DND-41 (cell line): Measurements from ENCODE around the gene HDAC4.

Experiments used
- ATAC-seq: fragments of 200-7000 bp; cut with Tn5 transposase; 3 replicates; pipeline ENCODE4 v1.9.1; 2021; ENCODE audit warnings: low read depth; ENCODE audit not compliant: insufficient read depth
- DNase-seq: peaks from one replicate; pipeline ENCODE4 v3.0.0-alpha.2; 2020
- H2AFZ ChIP-seq: 2 replicates; pipeline ENCODE4 v1.6.0; 2012; ENCODE audit warnings: low read depth, low read length
- H3K27ac ChIP-seq: 2 replicates; pipeline ENCODE4 v1.5.1; 2012; ENCODE audit warnings: low read length, inconsistent platforms
- H3K27me3 ChIP-seq: fragments of 200-600 bp; sonication (generic); 2 replicates; pipeline ENCODE4 v1.6.0; 2012; ENCODE audit warnings: low read length, mild to moderate bottlenecking, inconsistent platforms; ENCODE audit not compliant: insufficient read depth, poor library complexity
- H3K36me3 ChIP-seq: 2 replicates; pipeline ENCODE4 v1.5.1; 2012; ENCODE audit warnings: low read length, inconsistent platforms; ENCODE audit not compliant: insufficient read depth
- H3K4me1 ChIP-seq: 2 replicates; pipeline ENCODE4 v1.5.1; 2012; ENCODE audit warnings: mild to moderate bottlenecking, low read length; ENCODE audit not compliant: insufficient read depth
- H3K4me2 ChIP-seq: 2 replicates; pipeline ENCODE4 v1.6.0; 2012; ENCODE audit warnings: mild to moderate bottlenecking, moderate library complexity, low read length, inconsistent platforms; ENCODE audit not compliant: insufficient read depth
- H3K4me3 ChIP-seq, 2 experiments: fragments of 200-600 bp in 1 of 2; shearing (Covaris generic) in 1 of 2; 2 replicates each; pipeline ENCODE4 v1.5.1; 2012 to 2016; ENCODE audit warnings: inconsistent platforms in 2 of 2, low read length in 2 of 2, mild to moderate bottlenecking in 2 of 2, low read depth in 1 of 2, moderate library complexity in 1 of 2
- H3K79me2 ChIP-seq: 2 replicates; pipeline ENCODE4 v1.6.0; 2012; ENCODE audit warnings: low read length, inconsistent platforms; ENCODE audit not compliant: insufficient read depth
- H3K9ac ChIP-seq: 2 replicates; pipeline ENCODE4 v1.6.0; 2012; ENCODE audit warnings: low read depth, mild to moderate bottlenecking, inconsistent platforms, low read length, moderate library complexity
- H3K9me3 ChIP-seq: 2 replicates; pipeline ENCODE4 v1.5.1; 2012; ENCODE audit warnings: low read length, moderate library complexity, mild to moderate bottlenecking, inconsistent platforms; ENCODE audit not compliant: insufficient read depth, severe bottlenecking
- H4K20me1 ChIP-seq: 2 replicates; pipeline ENCODE4 v1.6.0; 2012; ENCODE audit warnings: low read length; ENCODE audit not compliant: insufficient read depth
- EZH2 ChIP-seq: IDR thresholded peaks from 3 replicates; pipeline ENCODE4 v1.6.1; 2012; ENCODE audit warnings: borderline replicate concordance, low read depth, mild to moderate bottlenecking, moderate library complexity, low read length, inconsistent platforms; ENCODE audit not compliant: severe bottlenecking
- TF ChIP-seq, protein P1 (sequence below): IDR thresholded peaks from 2 replicates; pipeline ENCODE4 v1.5.1; 2012; ENCODE audit warnings: borderline replicate concordance, low read length, moderate library complexity, mild to moderate bottlenecking; ENCODE audit not compliant: poor library complexity, severe bottlenecking; ENCODE audit errors: extremely low read depth

Gene HDAC4

DNA sequence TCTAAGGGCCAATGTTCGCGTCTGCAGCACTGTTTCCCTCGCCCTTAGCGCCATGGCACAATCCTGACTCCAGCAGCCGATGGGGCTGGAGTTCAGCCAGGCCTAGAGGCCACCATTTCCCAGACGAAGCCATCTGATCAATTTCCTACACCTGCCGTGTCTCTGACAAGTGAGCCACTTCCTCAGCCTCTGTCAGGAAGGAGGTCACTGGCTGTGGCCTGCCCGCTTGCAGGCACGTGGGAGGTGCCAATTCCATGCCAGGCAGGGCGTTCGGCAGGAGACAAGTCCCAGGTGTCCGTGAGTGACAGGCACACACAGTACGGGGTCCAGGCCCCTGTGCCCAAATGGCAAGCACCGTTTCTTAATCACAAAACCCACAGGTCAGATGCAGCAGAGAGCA lies 318.4 kb downstream of the HDAC4 start:
- ATAC-seq: no peak
- H3K9me3 ChIP-seq: no peaks in the 10 kb centered on the region
- H3K27ac ChIP-seq: no peak overlapping the region
- H3K9ac ChIP-seq: no peak overlapping the region
- H3K4me2 ChIP-seq: no peak overlapping the region
- peaks cover 68% of the 10 kb centered on the region for H4K20me1 ChIP-seq
- no peaks in the 10 kb centered on the region for H3K4me1 ChIP-seq
- no peak overlapping the region for H3K4me3 ChIP-seq
- no peak overlapping the region for H2AFZ ChIP-seq
- H3K79me2 ChIP-seq: peaks cover 16% of the 10 kb centered on the region
- TF ChIP-seq, protein P1, sequence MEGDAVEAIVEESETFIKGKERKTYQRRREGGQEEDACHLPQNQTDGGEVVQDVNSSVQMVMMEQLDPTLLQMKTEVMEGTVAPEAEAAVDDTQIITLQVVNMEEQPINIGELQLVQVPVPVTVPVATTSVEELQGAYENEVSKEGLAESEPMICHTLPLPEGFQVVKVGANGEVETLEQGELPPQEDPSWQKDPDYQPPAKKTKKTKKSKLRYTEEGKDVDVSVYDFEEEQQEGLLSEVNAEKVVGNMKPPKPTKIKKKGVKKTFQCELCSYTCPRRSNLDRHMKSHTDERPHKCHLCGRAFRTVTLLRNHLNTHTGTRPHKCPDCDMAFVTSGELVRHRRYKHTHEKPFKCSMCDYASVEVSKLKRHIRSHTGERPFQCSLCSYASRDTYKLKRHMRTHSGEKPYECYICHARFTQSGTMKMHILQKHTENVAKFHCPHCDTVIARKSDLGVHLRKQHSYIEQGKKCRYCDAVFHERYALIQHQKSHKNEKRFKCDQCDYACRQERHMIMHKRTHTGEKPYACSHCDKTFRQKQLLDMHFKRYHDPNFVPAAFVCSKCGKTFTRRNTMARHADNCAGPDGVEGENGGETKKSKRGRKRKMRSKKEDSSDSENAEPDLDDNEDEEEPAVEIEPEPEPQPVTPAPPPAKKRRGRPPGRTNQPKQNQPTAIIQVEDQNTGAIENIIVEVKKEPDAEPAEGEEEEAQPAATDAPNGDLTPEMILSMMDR: no peak
- no peak for TF ChIP-seq EZH2
- DNase-seq: no peak
- peaks cover 96% of the 10 kb centered on the region for H3K36me3 ChIP-seq
- no peaks in the 10 kb centered on the region for H3K27me3 ChIP-seq

DNA sequence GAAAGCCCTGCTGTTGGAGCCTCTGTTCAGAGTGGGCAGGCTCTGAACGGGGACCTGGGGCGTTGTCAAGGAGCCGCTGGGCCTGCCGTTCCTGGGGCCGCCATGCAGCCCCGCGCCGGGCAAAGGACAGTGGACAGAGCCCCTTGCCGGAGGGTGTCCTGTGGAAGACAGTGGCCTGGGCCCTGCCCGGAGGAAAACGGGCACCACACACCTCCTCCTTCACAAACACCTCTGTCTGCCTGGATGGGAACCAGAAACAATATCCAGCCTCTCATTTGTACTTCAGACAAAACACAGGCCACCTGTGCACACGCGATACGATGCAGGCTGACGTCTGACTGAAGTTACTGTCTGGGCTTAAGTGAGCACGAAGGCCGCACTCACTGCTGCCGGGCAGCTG lies 319.2 kb downstream of the HDAC4 start:
- TF ChIP-seq, protein P1: no peak
- TF ChIP-seq EZH2: no peak
- ATAC-seq (no peak), DNase-seq (no peak)
- no peak overlapping the region for H3K4me2 ChIP-seq
- no peaks in the 10 kb centered on the region for H3K9me3 ChIP-seq
- H3K79me2 ChIP-seq: peaks cover 16% of the 10 kb centered on the region
- no peak overlapping the region for H3K27ac ChIP-seq
- H3K4me1 ChIP-seq: no peaks in the 10 kb centered on the region
- H3K9ac ChIP-seq: no peak overlapping the region
- H3K27me3 ChIP-seq: no peaks in the 10 kb centered on the region
- H2AFZ ChIP-seq: no peak overlapping the region
- H3K4me3 ChIP-seq: no peak overlapping the region
- H3K36me3 ChIP-seq: peaks cover 96% of the 10 kb centered on the region
- peaks cover 67% of the 10 kb centered on the region for H4K20me1 ChIP-seq

DNA sequence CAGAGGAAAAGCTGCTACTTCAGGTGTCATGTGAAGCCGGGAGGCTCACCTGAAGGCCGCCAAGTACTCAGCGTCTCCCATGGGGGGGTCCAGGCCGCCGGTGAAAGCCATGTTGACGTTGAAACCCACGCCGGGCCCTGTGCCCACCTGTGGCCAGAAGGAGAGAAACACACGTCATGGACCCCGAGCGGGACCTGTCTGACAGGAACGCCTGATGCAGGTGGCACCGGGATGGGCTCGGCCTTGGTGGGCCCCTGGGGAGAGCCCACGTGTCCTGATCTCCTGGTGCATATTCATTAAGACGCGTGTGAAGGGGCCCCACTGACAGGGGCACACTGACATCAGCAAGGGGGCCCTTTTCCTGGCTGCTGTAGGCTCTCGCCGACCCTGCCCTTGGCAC lies 319.8 kb downstream of the HDAC4 start:
- Histone ChIP-seq H4K20me1 (peaks cover 72% of the 10 kb centered on the region), H2AFZ (no peak overlapping the region), H3K36me3 (peaks cover 97% of the 10 kb centered on the region), H3K9me3 (no peaks in the 10 kb centered on the region), H3K79me2 (peaks cover 16% of the 10 kb centered on the region), H3K4me2 (no peak overlapping the region), H3K4me1 (no peaks in the 10 kb centered on the region), H3K4me3 (no peak overlapping the region), H3K27ac (no peak overlapping the region), H3K9ac (no peak overlapping the region), H3K27me3 (no peaks in the 10 kb centered on the region)
- DNase-seq (no peak), ATAC-seq (no peak)
- TF ChIP-seq EZH2: no peak
- TF ChIP-seq, protein P1: no peak

DNA sequence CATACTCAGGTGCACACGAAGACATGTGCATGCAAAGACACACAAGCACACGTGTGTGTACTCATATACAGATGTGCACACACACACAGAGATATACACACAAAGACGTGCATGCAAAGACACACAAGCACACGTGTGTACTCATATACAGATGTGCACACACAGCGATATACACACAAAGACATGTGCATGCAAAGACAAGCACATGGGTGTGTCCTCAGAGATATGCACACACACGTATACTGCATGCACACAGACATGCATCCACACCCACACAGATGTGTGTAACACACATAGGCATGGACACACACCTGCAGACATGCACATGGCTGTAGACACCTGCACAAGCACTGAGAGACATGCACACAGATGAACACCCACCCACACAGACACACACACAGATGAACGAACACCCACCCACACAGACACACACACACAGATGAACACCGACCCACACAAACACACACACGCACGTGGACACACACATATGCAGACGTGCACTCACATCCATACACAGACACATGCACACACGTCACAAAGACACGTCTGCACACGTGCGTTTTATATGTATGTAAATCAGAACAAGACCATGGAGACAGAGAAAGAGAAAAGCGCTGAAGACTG lies 321.0 kb downstream of the HDAC4 start:
- ATAC-seq: no peak
- no peak overlapping the region for H3K4me2 ChIP-seq
- H3K36me3 ChIP-seq: peaks cover 98% of the 10 kb centered on the region
- H3K79me2 ChIP-seq: peaks cover 14% of the 10 kb centered on the region
- H3K4me3 ChIP-seq: no peak overlapping the region
- no peaks in the 10 kb centered on the region for H3K27me3 ChIP-seq
- no peak for DNase-seq
- no peaks in the 10 kb centered on the region for H3K4me1 ChIP-seq
- no peaks in the 10 kb centered on the region for H3K9me3 ChIP-seq
- no peak overlapping the region for H2AFZ ChIP-seq
- TF ChIP-seq, protein P1: no peak
- no peak for TF ChIP-seq EZH2
- peaks cover 72% of the 10 kb centered on the region for H4K20me1 ChIP-seq
- no peak overlapping the region for H3K9ac ChIP-seq
- no peak overlapping the region for H3K27ac ChIP-seq
